Measurements from ENCODE around the gene PTBP1. TPM values are rescaled to one million over a fixed set of nuclear protein-coding genes. Genes with fewer than 3 reads are reported as not detected.

The PTBP1 gene
- total and polyA plus RNA-seq, 9 of the 15 experiments (the other 6 are each of a cell fraction or from before 2014, with no cell fraction given) = 14.0 to 759 (median 234) TPM

- TF ChIP-seq PTTG1 (tag; IDR thresholded peaks at IDR 0.05; ENCODE audit: low read depth) (no peak), ZNF239 (CRISPR knock-in tag; IDR thresholded peaks at IDR 0.05) (no peak), RREB1 (CRISPR knock-in tag; IDR thresholded peaks at IDR 0.05) (0 out of 2 replicates have a peak, but pooled peaks have one; percentile 6), PCBP2 (IDR thresholded peaks at IDR 0.05; ENCODE audit: low read depth, low read length, poor library complexity, severe bottlenecking) (no peak), XRCC5 (IDR thresholded peaks at IDR 0.05; ENCODE audit: low read depth, low read length) (no peak), USF1 (CRISPR knock-in tag; IDR thresholded peaks at IDR 0.05) (no peak), ZNF76 (CRISPR knock-in tag; IDR thresholded peaks at IDR 0.05; ENCODE audit: borderline replicate concordance) (no peak), ZNF57 (CRISPR knock-in tag; IDR thresholded peaks at IDR 0.05) (no peak), ILK (tag; IDR thresholded peaks at IDR 0.05; ENCODE audit: borderline replicate concordance, low read depth) (no peak), ZNF253 (CRISPR knock-in tag; conservative IDR thresholded peaks at IDR 0.05) (no peak), FOS (IDR thresholded peaks at IDR 0.05; ENCODE audit: extremely low read depth, insufficient read length) (no peak), SIRT6 (IDR thresholded peaks at IDR 0.05; ENCODE audit: low read depth, low read length) (no peak)
- TF ChIP-seq, protein P1, sequence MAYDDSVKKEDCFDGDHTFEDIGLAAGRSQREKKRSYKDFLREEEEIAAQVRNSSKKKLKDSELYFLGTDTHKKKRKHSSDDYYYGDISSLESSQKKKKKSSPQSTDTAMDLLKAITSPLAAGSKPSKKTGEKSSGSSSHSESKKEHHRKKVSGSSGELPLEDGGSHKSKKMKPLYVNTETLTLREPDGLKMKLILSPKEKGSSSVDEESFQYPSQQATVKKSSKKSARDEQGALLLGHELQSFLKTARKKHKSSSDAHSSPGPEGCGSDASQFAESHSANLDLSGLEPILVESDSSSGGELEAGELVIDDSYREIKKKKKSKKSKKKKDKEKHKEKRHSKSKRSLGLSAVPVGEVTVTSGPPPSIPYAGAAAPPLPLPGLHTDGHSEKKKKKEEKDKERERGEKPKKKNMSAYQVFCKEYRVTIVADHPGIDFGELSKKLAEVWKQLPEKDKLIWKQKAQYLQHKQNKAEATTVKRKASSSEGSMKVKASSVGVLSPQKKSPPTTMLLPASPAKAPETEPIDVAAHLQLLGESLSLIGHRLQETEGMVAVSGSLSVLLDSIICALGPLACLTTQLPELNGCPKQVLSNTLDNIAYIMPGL (CRISPR knock-in tag; IDR thresholded peaks at IDR 0.05) = no peak
- TF ChIP-seq, protein P2, sequence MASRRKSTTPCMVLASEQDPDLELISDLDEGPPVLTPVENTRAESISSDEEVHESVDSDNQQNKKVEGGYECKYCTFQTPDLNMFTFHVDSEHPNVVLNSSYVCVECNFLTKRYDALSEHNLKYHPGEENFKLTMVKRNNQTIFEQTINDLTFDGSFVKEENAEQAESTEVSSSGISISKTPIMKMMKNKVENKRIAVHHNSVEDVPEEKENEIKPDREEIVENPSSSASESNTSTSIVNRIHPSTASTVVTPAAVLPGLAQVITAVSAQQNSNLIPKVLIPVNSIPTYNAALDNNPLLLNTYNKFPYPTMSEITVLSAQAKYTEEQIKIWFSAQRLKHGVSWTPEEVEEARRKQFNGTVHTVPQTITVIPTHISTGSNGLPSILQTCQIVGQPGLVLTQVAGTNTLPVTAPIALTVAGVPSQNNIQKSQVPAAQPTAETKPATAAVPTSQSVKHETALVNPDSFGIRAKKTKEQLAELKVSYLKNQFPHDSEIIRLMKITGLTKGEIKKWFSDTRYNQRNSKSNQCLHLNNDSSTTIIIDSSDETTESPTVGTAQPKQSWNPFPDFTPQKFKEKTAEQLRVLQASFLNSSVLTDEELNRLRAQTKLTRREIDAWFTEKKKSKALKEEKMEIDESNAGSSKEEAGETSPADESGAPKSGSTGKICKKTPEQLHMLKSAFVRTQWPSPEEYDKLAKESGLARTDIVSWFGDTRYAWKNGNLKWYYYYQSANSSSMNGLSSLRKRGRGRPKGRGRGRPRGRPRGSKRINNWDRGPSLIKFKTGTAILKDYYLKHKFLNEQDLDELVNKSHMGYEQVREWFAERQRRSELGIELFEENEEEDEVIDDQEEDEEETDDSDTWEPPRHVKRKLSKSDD (conservative IDR thresholded peaks at IDR 0.05; ENCODE audit: low read length) = no peak
- TF ChIP-seq, protein P3, sequence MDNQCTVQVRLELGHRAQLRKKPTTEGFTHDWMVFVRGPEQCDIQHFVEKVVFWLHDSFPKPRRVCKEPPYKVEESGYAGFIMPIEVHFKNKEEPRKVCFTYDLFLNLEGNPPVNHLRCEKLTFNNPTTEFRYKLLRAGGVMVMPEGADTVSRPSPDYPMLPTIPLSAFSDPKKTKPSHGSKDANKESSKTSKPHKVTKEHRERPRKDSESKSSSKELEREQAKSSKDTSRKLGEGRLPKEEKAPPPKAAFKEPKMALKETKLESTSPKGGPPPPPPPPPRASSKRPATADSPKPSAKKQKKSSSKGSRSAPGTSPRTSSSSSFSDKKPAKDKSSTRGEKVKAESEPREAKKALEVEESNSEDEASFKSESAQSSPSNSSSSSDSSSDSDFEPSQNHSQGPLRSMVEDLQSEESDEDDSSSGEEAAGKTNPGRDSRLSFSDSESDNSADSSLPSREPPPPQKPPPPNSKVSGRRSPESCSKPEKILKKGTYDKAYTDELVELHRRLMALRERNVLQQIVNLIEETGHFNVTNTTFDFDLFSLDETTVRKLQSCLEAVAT (IDR thresholded peaks at IDR 0.05) = peak in 1 of 2 experiments; percentile 75; a peak in 2 of 4 replicates
Measured at GRCh38 chr19:823565-824121, 26.4 kb downstream of the PTBP1 start (continued).

Measured in K562 (cell line).